ENCODE results near the gene SOHLH1.

The SOHLH1 gene

GRCh38 chr9:135737840-135738521, 38.7 kb upstream of the SOHLH1 start:
- H3K4me3 ChIP-seq, result no peak overlapping the region
- TF ChIP-seq CTCF (IDR thresholded peaks at IDR 0.05), result no peak
- DNase-seq (ENCODE audit: low spot score), result no peak
- H3K27ac ChIP-seq, result no peak overlapping the region

DNA sequence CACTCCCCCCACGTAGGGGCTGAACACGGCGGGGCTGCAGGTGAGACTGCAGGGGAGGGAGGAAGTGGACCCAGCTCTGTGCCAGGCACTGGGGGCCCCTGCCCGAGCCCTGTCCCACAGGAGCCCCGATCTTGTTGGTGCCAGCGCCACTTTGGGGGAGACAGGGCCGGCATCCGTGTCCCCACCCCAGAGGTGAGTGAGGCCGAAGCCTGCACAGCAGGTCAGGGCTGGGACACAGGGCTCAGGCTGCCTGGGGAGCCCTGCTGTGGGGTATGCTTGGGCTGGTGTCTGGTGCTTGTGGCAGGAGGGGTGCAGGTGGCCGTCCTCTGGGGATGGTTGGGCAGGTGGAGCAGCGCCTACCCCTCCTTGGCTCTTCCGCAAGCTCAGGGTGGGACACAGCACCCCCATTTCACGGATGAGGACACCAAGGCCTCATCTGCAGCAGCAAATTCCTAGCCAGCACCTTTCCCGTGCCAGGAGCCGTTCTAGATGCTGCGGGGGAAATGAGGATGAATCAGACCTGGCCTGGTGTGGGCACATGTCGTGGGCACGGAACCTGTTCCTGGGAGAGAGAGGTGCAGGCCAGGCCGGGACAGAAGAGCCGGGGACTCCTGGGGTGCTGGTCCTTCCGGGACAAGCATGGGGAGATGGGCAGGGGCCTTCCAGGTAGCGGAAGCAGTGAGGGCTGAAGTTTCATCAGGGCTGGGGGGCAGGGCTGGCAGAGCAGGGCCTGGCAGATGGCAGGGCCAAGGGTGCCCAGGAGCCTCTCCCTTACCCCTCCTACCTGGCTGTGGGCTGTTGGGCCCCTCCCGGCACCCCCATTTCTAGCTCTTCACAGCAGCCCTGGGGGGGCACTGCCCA, 37.9 kb upstream of the SOHLH1 start:
- no peak overlapping the region for H3K4me3 ChIP-seq
- H3K27ac ChIP-seq, result no peak overlapping the region
- no peak for DNase-seq (ENCODE audit: low spot score)
- no peak for TF ChIP-seq CTCF (IDR thresholded peaks at IDR 0.05)

- TF ChIP-seq CTCF (IDR thresholded peaks at IDR 0.05), result no peak
- Histone ChIP-seq H3K27ac (no peak overlapping the region), H3K4me3 (no peak overlapping the region)
- no peak for DNase-seq (ENCODE audit: low spot score)
These were observed 37.1 kb upstream of the SOHLH1 start for GRCh38 chr9:135736272-135736978.

DNA sequence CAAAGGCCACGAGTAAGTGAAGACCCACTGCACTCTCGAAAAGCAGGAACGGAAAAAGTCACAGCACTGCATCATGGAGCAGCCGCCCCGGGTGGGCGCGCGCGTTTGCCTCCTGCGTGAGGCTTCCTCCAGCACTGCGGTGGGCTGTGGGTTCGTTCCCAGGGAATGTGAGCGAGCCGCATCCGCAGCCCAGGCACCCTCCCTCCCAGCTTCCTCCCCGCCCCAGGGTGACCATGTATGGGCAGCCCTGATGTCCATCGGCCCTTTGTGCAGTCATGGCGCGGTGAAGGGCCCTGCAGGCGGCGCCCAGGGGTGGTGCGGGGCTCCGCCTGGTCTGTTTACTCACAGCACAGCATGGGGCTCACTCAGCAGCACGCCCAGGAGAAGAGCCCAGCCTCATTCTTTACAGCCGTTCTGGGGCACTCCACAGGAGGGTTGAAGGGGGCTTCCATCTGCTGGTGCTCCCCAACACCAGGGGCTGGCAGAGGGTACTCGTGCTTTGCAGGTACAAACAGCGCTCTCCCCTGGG, 35.4 kb upstream of the SOHLH1 start:
- no peak for TF ChIP-seq CTCF (IDR thresholded peaks at IDR 0.05)
- H3K4me3 ChIP-seq, result no peak overlapping the region
- no peak for DNase-seq (ENCODE audit: low spot score)
- no peak overlapping the region for H3K27ac ChIP-seq

DNA sequence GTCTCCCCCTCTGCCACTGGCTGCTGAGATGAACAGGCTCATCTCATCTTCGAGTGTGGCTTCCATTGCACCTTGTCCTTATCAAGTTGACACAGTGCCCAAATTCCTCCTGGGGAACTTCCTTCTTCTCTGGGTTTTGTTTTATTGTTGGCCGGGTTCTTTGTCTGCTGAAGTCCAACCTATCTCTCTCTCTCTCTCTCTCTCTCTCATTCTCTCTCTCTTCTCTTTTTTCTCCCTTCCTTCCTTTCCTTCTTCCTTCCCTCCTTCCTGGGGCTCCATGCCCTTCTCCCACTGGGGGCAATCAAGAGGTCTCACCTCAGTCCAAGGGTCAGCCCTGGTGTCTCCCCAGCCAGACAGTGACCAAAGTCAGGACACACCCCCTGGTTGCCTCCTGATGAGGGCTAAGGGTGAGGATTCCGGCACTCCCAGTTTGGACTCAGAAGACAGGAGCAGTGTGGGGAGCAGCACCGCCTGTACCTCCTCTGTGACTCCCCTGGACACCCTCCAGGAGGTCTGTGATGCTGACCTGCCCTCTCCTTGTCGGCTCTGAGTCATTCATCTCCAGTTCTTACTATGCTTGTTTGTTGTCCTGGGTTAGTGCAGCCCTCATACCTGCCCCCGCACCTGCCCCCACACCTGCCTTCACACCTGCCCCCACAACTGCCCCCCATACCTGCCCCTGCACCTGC, 33.4 kb upstream of the SOHLH1 start:
- no peak for DNase-seq (ENCODE audit: low spot score)
- no peak overlapping the region for H3K4me3 ChIP-seq
- no peak for TF ChIP-seq CTCF (IDR thresholded peaks at IDR 0.05)
- no peak overlapping the region for H3K27ac ChIP-seq

- DNase-seq (ENCODE audit: low spot score), result no peak
- H3K27ac ChIP-seq, result no peak overlapping the region
- no peak for TF ChIP-seq CTCF (IDR thresholded peaks at IDR 0.05)
- no peak overlapping the region for H3K4me3 ChIP-seq
These were observed 32.2 kb upstream of the SOHLH1 start for GRCh38 chr9:135731454-135731853.
